ENCODE measurements around the gene C19orf25.
"Not testable (repeated sequence)": the region's sequence is repeated elsewhere in the genome, so short reads cannot be mapped to it uniquely, and the experiment has no call there.

The C19orf25 gene

GRCh38 chr19:1445932-1446712, 32.9 kb downstream of the C19orf25 start:
- peak in 1 of 2 experiments; percentile 62 for DNase-seq

GRCh38 chr19:1445185-1445931, 33.7 kb downstream of the C19orf25 start:
- DNase-seq = peak in 1 of 2 experiments; percentile 59

- no peak for DNase-seq
Measured at GRCh38 chr19:1441677-1442438, 37.2 kb downstream of the C19orf25 start.

GRCh38 chr19:1441022-1441426, 38.0 kb downstream of the C19orf25 start:
- DNase-seq = no peak

- no peak for DNase-seq
Measured at GRCh38 chr19:1440418-1440801, 38.6 kb downstream of the C19orf25 start.

- not testable (repeated sequence) for DNase-seq
Measured at GRCh38 chr19:1439525-1440417, 39.2 kb downstream of the C19orf25 start.

- DNase-seq = no peak
Measured at GRCh38 chr19:1438933-1439354, 40.1 kb downstream of the C19orf25 start.

- peak; percentile 55 to 90 for DNase-seq
Measured at GRCh38 chr19:1438035-1438932, 40.7 kb downstream of the C19orf25 start, which contains the start of gene RPS15. Gene RPS15, plus strand, starts transcription at chr19:1438396. Its CDS starts 30 bp downstream, at chr19:1438426.

- DNase-seq = no peak
Measured at GRCh38 chr19:1437609-1438008, 41.4 kb downstream of the C19orf25 start.

- no peak for DNase-seq
Measured at GRCh38 chr19:1435378-1435989, 43.5 kb downstream of the C19orf25 start.

GRCh38 chr19:1434577-1435060, 44.4 kb downstream of the C19orf25 start:
- DNase-seq = no peak

GRCh38 chr19:1434040-1434366, 45.0 kb downstream of the C19orf25 start:
- DNase-seq = no peak

- DNase-seq = no peak
Measured at GRCh38 chr19:1433119-1434039, 45.6 kb downstream of the C19orf25 start.

GRCh38 chr19:1432507-1432887, 46.5 kb downstream of the C19orf25 start:
- no peak for DNase-seq

GRCh38 chr19:1431759-1432506, 47.1 kb downstream of the C19orf25 start:
- no peak for DNase-seq

- DNase-seq = no peak
Measured at GRCh38 chr19:1430246-1430645, 48.8 kb downstream of the C19orf25 start.

GRCh38 chr19:1429750-1430149, 49.3 kb downstream of the C19orf25 start:
- no peak for DNase-seq

- DNase-seq = no peak
Measured at GRCh38 chr19:1428738-1429391, 50.1 kb downstream of the C19orf25 start.
